OCI-LY7 (cell line): ENCODE results near the gene RHOJ. TPM values are rescaled to one million over a fixed set of nuclear protein-coding genes. Genes with fewer than 3 reads are reported as not detected.
"Not testable (repeated sequence)": the region's sequence is repeated elsewhere in the genome, so short reads cannot be mapped to it uniquely, and the experiment has no call there.

Experiments used
- BruUV-seq: library from RNA; stranded (reverse); fragments of 400-500 nt; replicated peaks from 2 replicates; lab custom pipeline; 2021; lab: Mats Ljungman, UMichigan
- CTCF ChIA-PET: fragments of 300-600 bp; sonication (Branson Sonifier 250); formaldehyde crosslinking; loops from one replicate; lab custom pipeline; 2022; ENCODE audit warnings: antibody characterized with exemption; ENCODE audit not compliant: unreplicated experiment; lab: Charles Lee
- POLR2A ChIA-PET: fragments of 300-600 bp; sonication (Branson Sonifier 250); formaldehyde crosslinking; loops from one replicate; lab custom pipeline; 2022; ENCODE audit warnings: antibody characterized with exemption; lab: Charles Lee
- DNase-seq: peaks from one replicate; pipeline ENCODE4 v3.0.0-alpha.2; 2015; ENCODE audit warnings: low spot score
- H2AFZ ChIP-seq: fragments of 200-600 bp; sonication (generic), shearing (Covaris generic); 2 replicates; pipeline ENCODE4 v1.6.1; 2014; ENCODE audit warnings: mild to moderate bottlenecking, antibody characterized with exemption, low read length, moderate library complexity
- H3K27ac ChIP-seq: fragments of 200-600 bp; sonication (generic); 2 replicates; pipeline ENCODE4 v1.5.1; 2014; ENCODE audit warnings: mixed run types, low read depth, mild to moderate bottlenecking, moderate library complexity, low read length, inconsistent platforms; ENCODE audit not compliant: poor library complexity, severe bottlenecking
- H3K36me3 ChIP-seq: fragments of 200-600 bp; sonication (generic); 2 replicates; pipeline ENCODE4 v1.6.1; 2014; ENCODE audit warnings: mild to moderate bottlenecking, antibody characterized with exemption, low read length, moderate library complexity, mixed read lengths; ENCODE audit not compliant: insufficient read depth
- H3K4me1 ChIP-seq: fragments of 200-600 bp; sonication (generic); 2 replicates; pipeline ENCODE4 v1.5.1; 2014; ENCODE audit warnings: mild to moderate bottlenecking, low read length; ENCODE audit not compliant: insufficient read depth, poor library complexity, severe bottlenecking
- H3K4me2 ChIP-seq: fragments of 200-600 bp; sonication (generic); 2 replicates; pipeline ENCODE4 v1.6.1; 2014; ENCODE audit warnings: mild to moderate bottlenecking, low read length
- H3K4me3 ChIP-seq: fragments of 200-600 bp; sonication (generic); 2 replicates; pipeline ENCODE4 v1.5.1; 2014; ENCODE audit warnings: mild to moderate bottlenecking, low read depth, low read length; ENCODE audit not compliant: poor library complexity, severe bottlenecking
- H3K79me2 ChIP-seq: fragments of 200-600 bp; sonication (generic); 2 replicates; pipeline ENCODE4 v1.6.1; 2016; ENCODE audit warnings: low read depth, mild to moderate bottlenecking, low read length, moderate library complexity, mixed read lengths; ENCODE audit not compliant: insufficient read depth
- H3K9me2 ChIP-seq: fragments of 200-600 bp; sonication (generic); 2 replicates; pipeline ENCODE4 v1.6.1; 2016; ENCODE audit warnings: mild to moderate bottlenecking, low read length, mixed read lengths; ENCODE audit not compliant: insufficient read depth
- H3K9me3 ChIP-seq: fragments of 200-600 bp; sonication (generic); 2 replicates; pipeline ENCODE4 v1.6.1; 2014; ENCODE audit warnings: mild to moderate bottlenecking, mixed run types, low read length, mixed read lengths
- H4K20me1 ChIP-seq: fragments of 200-600 bp; sonication (generic); 2 replicates; pipeline ENCODE4 v1.6.1; 2014; ENCODE audit warnings: mild to moderate bottlenecking, antibody characterized with exemption, low read length, moderate library complexity, mixed read lengths; ENCODE audit not compliant: insufficient read depth
- CTCF ChIP-seq: fragments of 200-600 bp; sonication (generic); conservative IDR thresholded peaks from 2 replicates; pipeline ENCODE4 v1.5.1; 2014; ENCODE audit warnings: mild to moderate bottlenecking, antibody characterized with exemption, low read length, moderate library complexity, mixed read lengths
- EZH2phosphoT487 ChIP-seq: fragments of 200-600 bp; sonication (generic); IDR thresholded peaks from 2 replicates; pipeline ENCODE4 v1.6.1; 2018; ENCODE audit warnings: low read depth, borderline replicate concordance, mild to moderate bottlenecking, mixed run types, antibody characterized with exemption, low read length, moderate library complexity, mixed read lengths
- intact Hi-C: fragments of 100-400 bp; cut with micrococcal nuclease; formaldehyde crosslinking; loops from one replicate; pipeline ENCODE4 v1.10.0; 2022; ENCODE audit not compliant: unreplicated experiment
- total RNA-seq, 2 experiments: library from RNA; depleted of rRNA in 1 of 2; stranded (reverse); fragments of >200 nt in 1 of 2; shearing (Covaris generic) in 1 of 2; gene quantifications; 2 replicates each; pipeline ENCODE4 v1.2.3, GENCODE V29; 2014 to 2022

The RHOJ gene
- total RNA-seq, 2 experiments from 2014 or later: not detected

- CTCF ChIA-PET: no interaction called here
- H3K9me2 ChIP-seq: no peaks in the 10 kb centered on the region
- POLR2A ChIA-PET: interaction anchor here (0.7 to 1.1 kb wide), 2 partner anchors 64 to 962 kb away, joined by 3 to 4 read pairs; no protein-coding TSS in a partner anchor
- intact Hi-C loops: no loop called here
- H3K4me3 ChIP-seq: no peak overlapping the region
- H3K79me2 ChIP-seq: no peaks in the 10 kb centered on the region
- H2AFZ ChIP-seq: no peak overlapping the region
- DNase-seq: no peak
- H3K9me3 ChIP-seq: no peaks in the 10 kb centered on the region
- no peak overlapping the region for H3K4me2 ChIP-seq
- H3K27ac ChIP-seq: no peak overlapping the region
- no peaks in the 10 kb centered on the region for H3K4me1 ChIP-seq
- BruUV-seq: no TSS peak
- no peaks in the 10 kb centered on the region for H4K20me1 ChIP-seq
- TF ChIP-seq CTCF: no peak
- H3K36me3 ChIP-seq: no peaks in the 10 kb centered on the region
Measured at GRCh38 chr14:63299351-63300110, 95.3 kb downstream of the RHOJ start.

GRCh38 chr14:63300854-63301253, 96.6 kb downstream of the RHOJ start:
- H3K4me1 ChIP-seq: no peaks in the 10 kb centered on the region
- CTCF ChIA-PET: no interaction called here
- intact Hi-C loops: no loop called here
- H4K20me1 ChIP-seq: no peaks in the 10 kb centered on the region
- no peak overlapping the region for H2AFZ ChIP-seq
- H3K9me3 ChIP-seq: no peaks in the 10 kb centered on the region
- H3K36me3 ChIP-seq: no peaks in the 10 kb centered on the region
- no peak for DNase-seq
- H3K9me2 ChIP-seq: no peaks in the 10 kb centered on the region
- no peak overlapping the region for H3K4me2 ChIP-seq
- no peak for TF ChIP-seq EZH2phosphoT487
- TF ChIP-seq CTCF: no peak
- H3K79me2 ChIP-seq: no peaks in the 10 kb centered on the region
- BruUV-seq: no TSS peak
- POLR2A ChIA-PET: no interaction called here
- no peak overlapping the region for H3K27ac ChIP-seq
- no peak overlapping the region for H3K4me3 ChIP-seq

GRCh38 chr14:63301891-63302534, 97.8 kb downstream of the RHOJ start:
- H3K9me2 ChIP-seq: no peaks in the 10 kb centered on the region
- TF ChIP-seq CTCF (no peak), EZH2phosphoT487 (no peak)
- ChIA-PET CTCF (no interaction called here), POLR2A (interaction anchor here (0.7 kb wide), 1 partner anchor 40 kb away, joined by 3 read pairs; no protein-coding TSS in a partner anchor)
- H3K36me3 ChIP-seq: no peaks in the 10 kb centered on the region
- intact Hi-C loops: no loop called here
- no peak overlapping the region for H3K27ac ChIP-seq
- H2AFZ ChIP-seq: no peak overlapping the region
- H4K20me1 ChIP-seq: no peaks in the 10 kb centered on the region
- no peak overlapping the region for H3K4me2 ChIP-seq
- no peaks in the 10 kb centered on the region for H3K9me3 ChIP-seq
- no TSS peak for BruUV-seq
- no peak for DNase-seq
- no peak overlapping the region for H3K4me3 ChIP-seq
- H3K79me2 ChIP-seq: no peaks in the 10 kb centered on the region
- no peaks in the 10 kb centered on the region for H3K4me1 ChIP-seq

GRCh38 chr14:63304429-63304828, 100.2 kb downstream of the RHOJ start:
- H2AFZ ChIP-seq, H4K20me1 ChIP-seq, H3K9me2 ChIP-seq, H3K36me3 ChIP-seq, CTCF ChIA-PET, H3K4me1 ChIP-seq, H3K27ac ChIP-seq, POLR2A ChIA-PET, H3K4me3 ChIP-seq, BruUV-seq, intact Hi-C loops, DNase-seq, H3K79me2 ChIP-seq, H3K9me3 ChIP-seq, H3K4me2 ChIP-seq: not testable (repeated sequence)
